ENCODE data around the gene DGKB.

DGKB gene

GRCh38 chr7:14854471-14854870 lies 48.1 kb downstream of the DGKB start:
- H3K36me3 ChIP-seq (replicated peaks; ENCODE audit: insufficient read depth, low read length), result no peaks in the 10 kb centered on the region
- no peaks in the 10 kb centered on the region for H3K9me2 ChIP-seq (replicated peaks; ENCODE audit: insufficient read depth, low read length)
- DNase-seq, result no peak
- H3K27me3 ChIP-seq (replicated peaks; ENCODE audit: insufficient read depth, low read length), result no peaks in the 10 kb centered on the region
- no peak overlapping the region for H3K9ac ChIP-seq (ENCODE audit: low read length)
- H3K4me3 ChIP-seq (ENCODE audit: low read length), result no peak overlapping the region
- H3K4me1 ChIP-seq (ENCODE audit: low read length), result no peaks in the 10 kb centered on the region
- H3K79me2 ChIP-seq (ENCODE audit: low read length), result no peaks in the 10 kb centered on the region
- no peak overlapping the region for H3K27ac ChIP-seq (ENCODE audit: low read length)
- H4K20me1 ChIP-seq (ENCODE audit: insufficient read depth, low read length), result no peaks in the 10 kb centered on the region
- H3F3A ChIP-seq (ENCODE audit: insufficient read depth, low read length), result no peaks in the 10 kb centered on the region
- H2AFZ ChIP-seq (ENCODE audit: low read length), result no peak overlapping the region
- no peak for TF ChIP-seq CTCF (IDR thresholded peaks at IDR 0.05; ENCODE audit: low read length)
- TF ChIP-seq EZH2phosphoT487 (IDR thresholded peaks at IDR 0.05; ENCODE audit: low read length), result no peak
- no peak for TF ChIP-seq EZH2 (optimal IDR thresholded peaks at IDR 0.05; ENCODE audit: low read depth, low read length)
- no peak overlapping the region for H3K4me2 ChIP-seq (ENCODE audit: low read depth, low read length)
- H3K9me3 ChIP-seq (replicated peaks; ENCODE audit: insufficient read depth, low read length), result no peaks in the 10 kb centered on the region

DNA sequence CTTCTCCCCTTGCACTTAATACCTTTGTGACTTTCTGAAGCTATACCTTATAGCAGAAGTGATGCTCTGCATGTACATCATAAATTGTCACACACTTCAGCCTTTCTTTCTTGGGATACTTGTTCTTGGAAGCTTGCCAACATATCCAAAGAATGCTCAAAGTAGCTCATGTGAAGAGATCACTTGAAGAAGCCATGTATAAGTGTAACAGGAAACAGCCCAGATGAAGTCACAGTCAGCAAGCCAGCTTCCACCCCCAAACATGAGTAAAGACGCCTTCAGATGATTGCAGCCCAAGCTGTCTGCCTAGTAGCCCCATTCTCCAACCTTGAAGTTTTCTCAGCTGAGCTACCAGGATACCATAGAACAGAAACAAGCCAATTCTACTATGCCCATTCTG lies 50.9 kb downstream of the DGKB start:
- H2AFZ ChIP-seq (ENCODE audit: low read length), result no peak overlapping the region
- no peaks in the 10 kb centered on the region for H3F3A ChIP-seq (ENCODE audit: insufficient read depth, low read length)
- H3K9me2 ChIP-seq (replicated peaks; ENCODE audit: insufficient read depth, low read length), result no peaks in the 10 kb centered on the region
- no peak for DNase-seq
- H3K4me2 ChIP-seq (ENCODE audit: low read depth, low read length), result no peak overlapping the region
- no peak overlapping the region for H3K27ac ChIP-seq (ENCODE audit: low read length)
- no peak overlapping the region for H3K9ac ChIP-seq (ENCODE audit: low read length)
- H3K4me1 ChIP-seq (ENCODE audit: low read length), result no peaks in the 10 kb centered on the region
- no peaks in the 10 kb centered on the region for H3K9me3 ChIP-seq (replicated peaks; ENCODE audit: insufficient read depth, low read length)
- H3K4me3 ChIP-seq (ENCODE audit: low read length), result no peak overlapping the region
- H3K36me3 ChIP-seq (replicated peaks; ENCODE audit: insufficient read depth, low read length), result no peaks in the 10 kb centered on the region
- TF ChIP-seq CTCF (IDR thresholded peaks at IDR 0.05; ENCODE audit: low read length) (no peak), EZH2phosphoT487 (IDR thresholded peaks at IDR 0.05; ENCODE audit: low read length) (no peak), EZH2 (optimal IDR thresholded peaks at IDR 0.05; ENCODE audit: low read depth, low read length) (no peak)
- no peaks in the 10 kb centered on the region for H3K27me3 ChIP-seq (replicated peaks; ENCODE audit: insufficient read depth, low read length)
- H4K20me1 ChIP-seq (ENCODE audit: insufficient read depth, low read length), result no peaks in the 10 kb centered on the region
- no peaks in the 10 kb centered on the region for H3K79me2 ChIP-seq (ENCODE audit: low read length)

GRCh38 chr7:14850039-14850438 lies 52.5 kb downstream of the DGKB start:
- Histone ChIP-seq H3F3A (ENCODE audit: insufficient read depth, low read length) (no peaks in the 10 kb centered on the region), H3K4me1 (ENCODE audit: low read length) (no peaks in the 10 kb centered on the region), H3K4me3 (ENCODE audit: low read length) (no peak overlapping the region), H3K9me3 (replicated peaks; ENCODE audit: insufficient read depth, low read length) (no peaks in the 10 kb centered on the region), H3K27ac (ENCODE audit: low read length) (no peak overlapping the region), H2AFZ (ENCODE audit: low read length) (no peak overlapping the region), H3K36me3 (replicated peaks; ENCODE audit: insufficient read depth, low read length) (no peaks in the 10 kb centered on the region), H3K9ac (ENCODE audit: low read length) (no peak overlapping the region), H3K9me2 (replicated peaks; ENCODE audit: insufficient read depth, low read length) (no peaks in the 10 kb centered on the region), H3K4me2 (ENCODE audit: low read depth, low read length) (no peak overlapping the region), H3K79me2 (ENCODE audit: low read length) (no peaks in the 10 kb centered on the region), H3K27me3 (replicated peaks; ENCODE audit: insufficient read depth, low read length) (no peaks in the 10 kb centered on the region), H4K20me1 (ENCODE audit: insufficient read depth, low read length) (no peaks in the 10 kb centered on the region)
- DNase-seq, result no peak
- TF ChIP-seq EZH2 (optimal IDR thresholded peaks at IDR 0.05; ENCODE audit: low read depth, low read length) (no peak), EZH2phosphoT487 (IDR thresholded peaks at IDR 0.05; ENCODE audit: low read length) (no peak), CTCF (IDR thresholded peaks at IDR 0.05; ENCODE audit: low read length) (no peak)

Measured in MM.1S (cell line).